D721Med (cell line): ENCODE measurements around the gene SHH.

ENCODE experiments used
- DNase-seq: peaks from one replicate; pipeline ENCODE4 v3.0.0; 2011; ENCODE audit warnings: low spot score; ENCODE audit not compliant: insufficient read length
- FAIRE-seq: peaks from 2 replicates; lab custom pipeline; 2011; peaks lifted over from hg19 to GRCh38; lab: Jason Lieb, UNC
- TF ChIP-seq, protein P1 (sequence below): IDR thresholded peaks from 2 replicates; pipeline ENCODE4 v1.5.1; 2012; ENCODE audit warnings: mild to moderate bottlenecking, control low read depth; ENCODE audit not compliant: insufficient read depth; ENCODE audit errors: missing control alignments

Gene SHH

DNA sequence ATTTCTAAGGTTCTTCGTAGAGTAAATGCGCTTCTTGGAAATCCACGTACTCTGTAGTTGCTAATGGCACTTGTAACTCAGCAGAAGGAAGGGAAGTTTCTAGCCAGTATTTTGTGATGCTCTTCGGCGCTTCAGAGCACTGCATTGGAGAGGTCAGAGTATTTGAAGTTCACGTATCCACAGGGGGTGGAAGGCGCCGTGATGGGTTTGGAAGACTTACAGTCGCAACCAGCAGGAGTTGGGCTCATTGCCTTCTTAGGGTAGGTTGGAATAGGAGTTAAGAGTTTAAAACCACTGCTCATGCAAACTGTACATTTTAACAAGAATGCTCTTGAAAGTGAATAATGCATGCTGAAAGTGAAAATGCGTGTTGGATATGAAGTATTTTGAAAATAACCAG, 49.1 kb downstream of the SHH start:
- TF ChIP-seq, protein P1, sequence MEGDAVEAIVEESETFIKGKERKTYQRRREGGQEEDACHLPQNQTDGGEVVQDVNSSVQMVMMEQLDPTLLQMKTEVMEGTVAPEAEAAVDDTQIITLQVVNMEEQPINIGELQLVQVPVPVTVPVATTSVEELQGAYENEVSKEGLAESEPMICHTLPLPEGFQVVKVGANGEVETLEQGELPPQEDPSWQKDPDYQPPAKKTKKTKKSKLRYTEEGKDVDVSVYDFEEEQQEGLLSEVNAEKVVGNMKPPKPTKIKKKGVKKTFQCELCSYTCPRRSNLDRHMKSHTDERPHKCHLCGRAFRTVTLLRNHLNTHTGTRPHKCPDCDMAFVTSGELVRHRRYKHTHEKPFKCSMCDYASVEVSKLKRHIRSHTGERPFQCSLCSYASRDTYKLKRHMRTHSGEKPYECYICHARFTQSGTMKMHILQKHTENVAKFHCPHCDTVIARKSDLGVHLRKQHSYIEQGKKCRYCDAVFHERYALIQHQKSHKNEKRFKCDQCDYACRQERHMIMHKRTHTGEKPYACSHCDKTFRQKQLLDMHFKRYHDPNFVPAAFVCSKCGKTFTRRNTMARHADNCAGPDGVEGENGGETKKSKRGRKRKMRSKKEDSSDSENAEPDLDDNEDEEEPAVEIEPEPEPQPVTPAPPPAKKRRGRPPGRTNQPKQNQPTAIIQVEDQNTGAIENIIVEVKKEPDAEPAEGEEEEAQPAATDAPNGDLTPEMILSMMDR: no peak
- DNase-seq (no peak), FAIRE-seq (no peak)

DNA sequence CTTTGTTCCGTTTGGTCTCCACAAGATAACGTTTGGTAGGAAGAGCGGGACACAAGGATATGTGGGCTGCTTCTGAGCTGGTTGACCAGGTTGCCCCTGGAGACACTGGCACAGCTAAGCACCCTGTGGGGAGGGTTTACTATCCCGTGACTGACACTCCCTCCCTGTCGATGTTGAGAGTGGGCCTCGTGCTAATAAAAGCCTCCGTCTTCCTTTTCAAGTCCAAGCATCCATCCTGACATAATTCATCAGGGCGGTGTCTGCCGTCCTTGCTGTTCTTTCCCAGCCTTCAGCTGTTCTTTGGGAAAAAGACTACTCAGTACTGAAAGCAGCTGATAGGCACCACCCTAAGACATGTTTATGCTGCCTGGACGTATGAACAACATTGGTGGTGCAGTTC, 49.6 kb downstream of the SHH start:
- FAIRE-seq: no peak
- TF ChIP-seq, protein P1: no peak
- no peak for DNase-seq

DNA sequence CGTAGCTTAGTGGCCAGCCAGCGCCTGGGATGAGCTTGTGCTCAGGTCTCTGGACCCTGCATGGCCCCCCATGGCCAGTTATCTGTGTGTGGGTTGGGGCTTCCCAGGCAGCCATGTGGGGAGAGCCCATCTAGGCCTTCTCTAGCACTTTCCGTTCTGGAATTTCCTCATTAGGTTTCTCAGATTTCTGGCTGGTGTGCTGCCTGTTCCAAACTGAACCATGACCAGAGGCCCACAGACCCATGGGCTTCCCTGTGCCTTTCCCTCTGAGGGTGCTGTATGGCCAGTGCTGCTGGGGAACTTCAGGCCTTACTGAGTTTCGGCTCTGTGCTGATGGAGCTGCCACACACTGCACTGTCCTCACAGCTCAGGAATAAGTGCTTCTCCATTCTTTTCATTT, 50.2 kb downstream of the SHH start:
- TF ChIP-seq, protein P1: no peak

DNA sequence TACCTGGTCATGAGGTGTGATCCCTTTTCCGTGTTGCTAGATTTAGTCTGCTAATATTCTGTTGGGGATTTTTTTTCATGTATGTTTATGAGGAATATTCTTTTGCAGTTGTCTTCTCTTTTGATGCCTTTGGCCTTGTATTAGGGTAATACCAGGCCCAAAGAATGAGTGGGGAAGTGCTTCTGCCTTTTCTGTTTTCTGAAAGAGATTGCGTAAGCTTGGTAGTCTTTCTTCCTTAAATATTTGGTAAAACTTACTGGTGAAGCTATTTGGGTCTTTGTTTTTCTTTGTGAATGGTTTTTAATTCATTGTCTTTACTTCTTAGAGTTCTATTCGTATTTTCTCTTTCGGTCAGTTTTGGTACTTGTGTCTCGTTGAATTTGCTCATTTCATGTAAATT, 51.1 kb downstream of the SHH start:
- FAIRE-seq: no peak
- TF ChIP-seq, protein P1: no peak
- no peak for DNase-seq

More for the DNA sequence above, 50.2 kb downstream of the SHH start:
- DNase-seq (no peak), FAIRE-seq (no peak)

DNA sequence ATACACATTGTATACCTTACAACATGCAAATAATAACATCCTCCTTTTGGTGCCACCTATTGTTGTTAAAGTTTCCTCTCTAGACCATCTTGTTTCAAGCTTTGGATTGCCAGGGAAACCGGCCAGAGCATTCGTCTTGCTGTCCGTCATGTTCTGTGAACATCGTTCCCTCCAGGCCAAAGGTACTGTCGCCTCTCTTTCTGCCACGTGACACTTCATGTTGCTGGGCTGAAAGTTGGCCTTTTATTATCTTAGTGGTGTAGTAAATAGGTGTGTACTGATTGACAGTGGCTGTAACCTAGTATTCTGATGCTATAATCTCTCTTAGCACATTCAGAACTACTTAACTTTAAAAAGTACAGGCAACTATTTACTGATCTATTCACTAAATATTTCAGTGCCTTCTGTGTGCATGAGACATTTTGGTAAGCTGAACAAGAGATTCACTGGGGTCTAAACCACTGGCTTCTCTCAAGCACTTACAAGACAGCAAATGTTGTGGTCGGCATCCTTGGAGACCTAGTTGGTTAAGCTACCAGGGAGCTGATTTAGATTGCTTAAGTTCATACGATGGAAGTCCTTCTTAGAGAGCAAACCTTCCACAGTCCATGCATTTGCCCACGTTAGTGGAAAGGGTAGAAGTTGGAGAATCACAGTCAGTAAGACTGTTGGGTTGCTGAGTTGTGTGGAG, 52.4 kb downstream of the SHH start:
- DNase-seq (no peak), FAIRE-seq (no peak)
- TF ChIP-seq, protein P1: no peak

DNA sequence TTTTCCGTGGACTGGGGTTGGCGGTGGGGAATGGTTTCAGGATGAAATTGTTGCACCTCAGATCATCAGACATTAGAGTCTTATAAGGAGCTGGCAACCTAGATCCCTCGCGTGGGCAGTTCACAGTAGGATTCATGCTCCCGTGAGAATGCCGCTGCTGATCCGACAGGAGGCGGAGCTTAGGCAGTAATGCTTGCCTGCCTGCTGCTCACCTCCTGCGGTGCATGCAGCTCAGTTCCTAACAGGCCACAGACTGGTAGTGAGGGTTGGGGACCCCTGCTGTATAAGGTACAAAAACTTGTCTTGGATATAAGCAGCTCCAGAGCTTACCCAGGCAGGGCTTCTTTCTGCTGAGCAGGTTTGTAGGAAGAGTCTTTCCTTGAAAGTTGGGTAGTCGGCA, 53.9 kb downstream of the SHH start:
- no peak for FAIRE-seq

DNA sequence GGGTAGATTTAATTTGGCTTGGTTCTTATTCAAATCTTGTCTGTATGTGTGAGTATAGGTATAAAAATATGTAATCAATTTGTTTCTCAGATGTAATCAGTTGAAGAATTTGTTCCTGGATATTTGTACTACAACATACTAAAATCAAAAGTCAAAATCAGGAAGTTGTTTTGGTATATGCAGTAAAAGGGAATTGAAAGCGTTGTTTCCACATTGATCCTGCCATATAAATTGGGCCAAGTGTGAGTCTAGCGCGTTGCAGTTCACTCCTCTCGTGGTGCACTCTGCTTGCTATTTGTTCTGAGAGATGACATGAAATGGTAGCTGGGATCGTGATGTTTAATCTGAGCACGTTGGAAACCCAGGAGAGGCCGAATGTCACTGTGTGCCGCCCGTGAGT, 55.9 kb downstream of the SHH start:
- no peak for DNase-seq
- TF ChIP-seq, protein P1: no peak
- FAIRE-seq: no peak

More for the DNA sequence above, 53.9 kb downstream of the SHH start:
- no peak for DNase-seq
- TF ChIP-seq, protein P1: no peak
